Prostate gland (tissue), 2 donors: ENCODE measurements around the gene CDH22. TPM values are rescaled to one million over a fixed set of nuclear protein-coding genes. Genes with fewer than 3 reads are reported as not detected.
A peak's percentile ranks its signal among the peaks of the same experiment; 100 is the strongest.

ENCODE experiments used
- DNase-seq: peaks from one replicate; pipeline ENCODE4 v3.0.0-alpha.2; 2019; ENCODE audit warnings: low spot score
- H3K27ac ChIP-seq, 2 donors: fragments of 200-600 bp; sonication (generic); 2 replicates each; pipeline ENCODE4 v1.5.1; 2017 to 2019
- H3K27me3 ChIP-seq: fragments of 200-600 bp; sonication (generic); replicated peaks from 2 replicates; pipeline ENCODE4 v1.5.1; 2019; ENCODE audit not compliant: insufficient read depth
- H3K36me3 ChIP-seq, 2 donors: fragments of 200-600 bp; sonication (generic); 1 replicate in 1 of 2; 2 replicates in 1 of 2; pipeline versions ENCODE4 v1.5.1 to v1.8.1; 2017 to 2019
- H3K4me1 ChIP-seq: fragments of 200-600 bp; sonication (generic); replicated peaks from 2 replicates; pipeline ENCODE4 v1.5.1; 2019
- H3K4me3 ChIP-seq, 2 donors: fragments of 200-600 bp; sonication (generic); 2 replicates each; pipeline ENCODE4 v1.5.1; 2017 to 2019
- H3K9me3 ChIP-seq: fragments of 200-600 bp; sonication (generic); 2 replicates; pipeline ENCODE4 v1.5.1; 2017
- POLR2A ChIP-seq: fragments of 450-650 bp; IDR thresholded peaks from one replicate; pipeline ENCODE4 v1.6.1; 2016; ENCODE audit warnings: antibody characterized with exemption, mild to moderate bottlenecking
- POLR2AphosphoS5 ChIP-seq: sonication (generic); formaldehyde crosslinking; IDR thresholded peaks from one replicate; pipeline ENCODE4 v1.6.1; 2017; ENCODE audit warnings: antibody characterized with exemption
- WGBS: methylation state at CpG from one replicate; pipeline ENCODE4 v1.1.5; 2018; 5-methylcytosine and 5-hydroxymethylcytosine counted together
- intact Hi-C: fragments of 100-400 bp; cut with DNase I; formaldehyde crosslinking; loops from one replicate; pipeline ENCODE4 v1.14.2; 2022
- total RNA-seq, 2 donors: library from RNA; depleted of rRNA; stranded (reverse); fragments of >200 nt; gene quantifications; one replicate each; pipeline ENCODE4 v1.1.0, GENCODE V29; 2016
- TF ChIP-seq, protein P1 (sequence below), 4 experiments: fragments of 200-600 bp in 2 of 4; fragments of 450-650 bp in 2 of 4; sonication (generic) in 2 of 4; IDR thresholded peaks; 1 replicate in 3 of 4; 2 replicates in 1 of 4; pipeline ENCODE4 v1.5.1; 2016 to 2019; ENCODE audit warnings: antibody characterized with exemption in 4 of 4, mild to moderate bottlenecking in 2 of 4, moderate library complexity in 2 of 4

CDH22 gene
- total RNA-seq, 2 donors from 2014 or later, result 1.9 to 3.3 TPM

DNA sequence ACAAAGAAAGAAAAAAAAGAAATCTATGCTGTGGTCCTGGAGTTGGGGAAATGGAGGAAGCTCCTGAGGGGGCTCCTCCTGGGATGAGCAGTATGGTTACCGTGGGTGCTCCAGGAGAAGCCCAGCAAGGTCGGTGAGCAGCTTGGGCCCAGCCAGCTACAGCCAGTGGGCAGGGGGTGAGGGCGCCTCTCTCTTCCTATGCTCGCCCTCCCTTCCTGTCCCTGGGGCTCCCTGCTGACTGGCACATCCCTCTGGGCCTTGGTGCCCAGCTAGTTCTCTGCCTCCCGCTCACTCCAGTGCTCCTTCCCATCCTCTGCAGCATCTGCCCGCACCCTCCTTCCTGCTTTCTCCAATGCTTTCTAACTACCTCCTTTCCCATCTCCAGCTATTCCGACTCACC, 173.6 kb downstream of the CDH22 start:
- WGBS, result 84% methylated on average over 7 of the region's 7 CpGs
- Histone ChIP-seq H3K27me3 (peaks cover 4% of the 10 kb centered on the region), H3K36me3 (no peaks in the 10 kb centered on the region), H3K9me3 (no peaks in the 10 kb centered on the region), H3K4me1 (no peaks in the 10 kb centered on the region), H3K4me3 (no peak overlapping the region), H3K27ac (no peak overlapping the region)
- intact Hi-C loops, result loop anchor here (5.0 kb wide), 1 partner anchor 213 kb away; no protein-coding TSS in a partner anchor
- TF ChIP-seq POLR2AphosphoS5, result no peak
- TF ChIP-seq, protein P1, sequence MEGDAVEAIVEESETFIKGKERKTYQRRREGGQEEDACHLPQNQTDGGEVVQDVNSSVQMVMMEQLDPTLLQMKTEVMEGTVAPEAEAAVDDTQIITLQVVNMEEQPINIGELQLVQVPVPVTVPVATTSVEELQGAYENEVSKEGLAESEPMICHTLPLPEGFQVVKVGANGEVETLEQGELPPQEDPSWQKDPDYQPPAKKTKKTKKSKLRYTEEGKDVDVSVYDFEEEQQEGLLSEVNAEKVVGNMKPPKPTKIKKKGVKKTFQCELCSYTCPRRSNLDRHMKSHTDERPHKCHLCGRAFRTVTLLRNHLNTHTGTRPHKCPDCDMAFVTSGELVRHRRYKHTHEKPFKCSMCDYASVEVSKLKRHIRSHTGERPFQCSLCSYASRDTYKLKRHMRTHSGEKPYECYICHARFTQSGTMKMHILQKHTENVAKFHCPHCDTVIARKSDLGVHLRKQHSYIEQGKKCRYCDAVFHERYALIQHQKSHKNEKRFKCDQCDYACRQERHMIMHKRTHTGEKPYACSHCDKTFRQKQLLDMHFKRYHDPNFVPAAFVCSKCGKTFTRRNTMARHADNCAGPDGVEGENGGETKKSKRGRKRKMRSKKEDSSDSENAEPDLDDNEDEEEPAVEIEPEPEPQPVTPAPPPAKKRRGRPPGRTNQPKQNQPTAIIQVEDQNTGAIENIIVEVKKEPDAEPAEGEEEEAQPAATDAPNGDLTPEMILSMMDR (IDR thresholded peaks at IDR 0.05), result no peak
- no peak for TF ChIP-seq POLR2A
- no peak for DNase-seq

DNA sequence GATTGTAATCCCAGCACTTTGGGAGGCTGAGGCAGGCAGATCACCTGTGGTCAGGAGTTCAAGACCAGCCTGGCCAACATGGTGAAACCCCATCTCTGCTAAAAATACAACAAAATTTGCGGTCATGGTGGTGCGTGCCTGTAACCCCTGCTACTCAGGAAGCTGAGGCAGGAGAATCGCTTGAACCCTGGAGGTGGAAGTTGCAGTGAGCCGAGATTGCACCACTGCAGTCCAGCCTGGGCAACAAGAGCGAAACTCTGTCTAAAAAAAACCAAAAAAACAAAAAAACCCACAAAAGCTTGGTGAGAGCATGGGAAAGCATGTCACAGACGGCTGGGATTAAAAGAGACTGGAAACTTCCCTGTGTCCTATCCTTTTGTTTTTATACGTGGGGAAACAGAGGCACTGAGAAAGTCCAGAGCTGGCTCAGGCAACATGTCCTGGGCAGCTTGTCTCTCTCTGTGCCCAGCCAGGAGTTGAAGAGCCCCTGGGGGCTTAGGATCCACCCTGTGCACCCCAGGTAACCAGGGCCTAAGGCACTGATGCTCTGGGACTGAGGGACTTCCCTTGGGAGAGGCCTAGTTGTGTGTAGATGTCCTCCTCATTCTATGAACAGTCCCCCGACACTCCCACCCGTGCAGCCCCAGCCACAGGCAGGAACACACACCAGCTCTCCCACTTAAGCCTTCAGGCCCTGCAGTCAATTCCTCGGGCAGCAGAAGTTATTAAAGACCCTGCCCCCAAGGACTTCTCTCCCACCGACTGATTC, 174.2 kb downstream of the CDH22 start:
- DNase-seq, result no peak
- TF ChIP-seq, protein P1 (IDR thresholded peaks at IDR 0.05), result no peak
- no peak for TF ChIP-seq POLR2AphosphoS5
- TF ChIP-seq POLR2A, result no peak
- H3K36me3 ChIP-seq, result no peaks in the 10 kb centered on the region
- 81% methylated on average over 11 of the region's 11 CpGs for WGBS
- no peak overlapping the region for H3K27ac ChIP-seq
- H3K9me3 ChIP-seq, result no peaks in the 10 kb centered on the region
- no peak overlapping the region for H3K4me3 ChIP-seq
- intact Hi-C loops, result loop anchor here (5.0 kb wide), 1 partner anchor 213 kb away; no protein-coding TSS in a partner anchor
- H3K27me3 ChIP-seq, result peaks cover 4% of the 10 kb centered on the region
- H3K4me1 ChIP-seq, result no peaks in the 10 kb centered on the region

DNA sequence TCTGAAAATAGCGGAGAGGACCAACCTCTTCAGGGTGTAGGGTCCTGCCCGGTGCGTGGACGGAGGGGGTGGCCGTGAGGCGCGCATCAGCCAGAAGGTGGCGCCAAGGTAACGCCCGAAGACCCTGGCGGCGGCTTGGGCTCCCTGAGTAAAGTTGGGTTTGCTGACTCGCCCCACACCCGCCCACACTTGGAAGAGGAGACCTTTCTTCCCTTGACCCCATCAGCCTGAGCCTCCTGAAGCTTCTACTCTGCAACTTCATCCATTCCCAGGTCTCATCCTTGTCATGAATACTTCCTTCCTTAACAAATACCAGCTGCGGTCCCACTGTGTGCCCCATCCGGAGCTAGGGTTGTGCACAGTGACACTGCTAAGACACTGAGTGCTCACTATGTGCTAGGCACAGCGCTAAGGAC, 175.6 kb downstream of the CDH22 start:
- TF ChIP-seq POLR2AphosphoS5, result peak; percentile 12
- no peak for TF ChIP-seq POLR2A
- TF ChIP-seq, protein P1 (IDR thresholded peaks at IDR 0.05), result peak; percentile 62 to 90 (median 76)
- peak; percentile 66 for DNase-seq
- H3K9me3 ChIP-seq, result no peaks in the 10 kb centered on the region
- WGBS, result 23% methylated on average over 13 of the region's 17 CpGs
- intact Hi-C loops, result loop anchor here (5.0 kb wide), 1 partner anchor 215 kb away; no protein-coding TSS in a partner anchor
- H3K4me3 ChIP-seq, result no peak overlapping the region
- H3K4me1 ChIP-seq, result no peaks in the 10 kb centered on the region
- no peak overlapping the region for H3K27ac ChIP-seq
- no peaks in the 10 kb centered on the region for H3K36me3 ChIP-seq
- peaks cover 4% of the 10 kb centered on the region for H3K27me3 ChIP-seq

DNA sequence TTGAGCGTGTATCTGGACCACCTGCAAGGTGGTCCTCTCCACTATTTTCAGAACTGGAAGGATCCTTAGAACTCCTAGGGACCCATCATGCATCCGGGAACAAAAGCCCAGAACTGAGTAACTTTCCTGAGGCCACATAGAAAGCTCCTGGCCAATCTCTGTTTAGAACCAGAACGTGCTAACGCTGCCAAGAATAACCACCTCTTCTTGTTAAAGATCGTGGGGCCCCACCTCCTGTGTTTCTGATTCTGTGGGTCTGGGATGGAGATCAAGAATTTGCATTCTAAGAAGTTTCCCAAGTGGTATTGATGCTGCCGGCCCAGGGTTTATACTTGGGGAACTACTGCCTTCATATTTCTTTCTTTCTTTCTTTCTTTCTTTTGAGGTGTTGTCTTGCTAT, 176.9 kb downstream of the CDH22 start:
- WGBS, result 10% methylated on average over 6 of the region's 6 CpGs
- H3K27me3 ChIP-seq, result peaks cover 4% of the 10 kb centered on the region
- H3K4me1 ChIP-seq, result no peaks in the 10 kb centered on the region
- TF ChIP-seq POLR2AphosphoS5, result no peak
- no peak for TF ChIP-seq POLR2A
- H3K36me3 ChIP-seq, result no peaks in the 10 kb centered on the region
- H3K9me3 ChIP-seq, result no peaks in the 10 kb centered on the region
- intact Hi-C loops, result loop anchor here (5.0 kb wide), 1 partner anchor 216 kb away; no protein-coding TSS in a partner anchor
- H3K27ac ChIP-seq, result no peak overlapping the region
- H3K4me3 ChIP-seq, result no peak overlapping the region
- no peak for DNase-seq

DNA sequence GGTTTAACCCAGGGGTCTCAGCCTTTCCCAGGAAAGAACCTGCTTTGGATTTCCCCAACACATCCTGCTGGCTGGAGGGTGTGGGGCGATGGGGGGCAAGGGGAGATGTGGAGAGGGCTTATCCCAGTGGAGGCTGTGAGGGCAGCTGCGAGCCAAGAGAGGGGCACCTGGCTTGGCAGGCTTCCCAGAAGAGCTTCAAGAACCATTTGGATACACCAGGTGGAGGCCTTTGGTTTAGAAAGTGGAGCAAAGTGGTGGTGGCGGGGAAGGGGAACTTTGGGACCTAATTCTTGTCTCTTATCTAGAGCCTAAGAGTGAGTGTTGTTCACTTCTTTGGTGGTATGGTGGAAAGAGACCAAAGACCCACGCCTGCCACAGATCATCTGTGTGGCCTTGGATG, 177.8 kb downstream of the CDH22 start:
- Histone ChIP-seq H3K27ac (no peak overlapping the region), H3K9me3 (no peaks in the 10 kb centered on the region), H3K4me3 (no peak overlapping the region), H3K27me3 (peaks cover 4% of the 10 kb centered on the region), H3K36me3 (no peaks in the 10 kb centered on the region), H3K4me1 (no peaks in the 10 kb centered on the region)
- TF ChIP-seq POLR2AphosphoS5 (no peak), POLR2A (no peak)
- TF ChIP-seq, protein P1 (IDR thresholded peaks at IDR 0.05), result no peak
- DNase-seq, result no peak
- WGBS, result 66% methylated on average over 4 of the region's 4 CpGs
- intact Hi-C loops, result loop anchor here (5.0 kb wide), 1 partner anchor 217 kb away; no protein-coding TSS in a partner anchor
